Erythroblast (primary cell): ENCODE results near the gene NLRP11.

Source experiments
- GATA1 ChIP-seq: IDR thresholded peaks from 2 replicates; pipeline ENCODE4 v1.6.1; 2011; ENCODE audit warnings: low read depth, mild to moderate bottlenecking, control low read depth, low read length, moderate library complexity
- POLR2A ChIP-seq: IDR thresholded peaks from 2 replicates; pipeline ENCODE4 v1.6.1; 2011; ENCODE audit warnings: mild to moderate bottlenecking, low read length

GRCh38 chr19:55830656-55831055 is 1.1 kb downstream of the NLRP11 start:
- no peak for TF ChIP-seq POLR2A
- TF ChIP-seq GATA1: no peak
